K562 (cell line): ENCODE results near the gene BTN3A1. TPM values are rescaled to one million over a fixed set of nuclear protein-coding genes. Genes with fewer than 3 reads are reported as not detected.

Source experiments
- ARID2 ChIP-seq: fragments of 450-650 bp; IDR thresholded peaks from 2 replicates; pipeline ENCODE4 v1.6.1; 2017; ENCODE audit warnings: antibody characterized with exemption, mild to moderate bottlenecking
- CBX2 ChIP-seq: fragments of 200-600 bp; sonication (generic); IDR thresholded peaks from one replicate; pipeline ENCODE4 v1.6.1; 2012; ENCODE audit warnings: mild to moderate bottlenecking, low read length, inconsistent platforms; ENCODE audit not compliant: insufficient read depth, poor library complexity, severe bottlenecking
- ERF ChIP-seq: fragments of 450-650 bp; formaldehyde crosslinking; IDR thresholded peaks from 2 replicates; pipeline ENCODE4 v1.4.0; 2020; ENCODE audit warnings: mild to moderate bottlenecking, mixed read lengths
- ESRRB ChIP-seq: fragments of 250-450 bp; sonication (Bioruptor Pico); IDR thresholded peaks from 2 replicates; pipeline ENCODE4 v1.5.0; 2020; ENCODE audit warnings: mild to moderate bottlenecking, moderate library complexity, borderline replicate concordance
- HCFC1 ChIP-seq: IDR thresholded peaks from 2 replicates; pipeline ENCODE4 v1.6.1; 2012; ENCODE audit warnings: low read depth, low read length, improper control_type of control experiment
- HIVEP1 ChIP-seq: fragments of 250-450 bp; sonication (Bioruptor Pico); IDR thresholded peaks from 2 replicates; pipeline ENCODE4 v1.4.0; 2020; ENCODE audit warnings: mild to moderate bottlenecking
- ILK ChIP-seq: fragments of 450-650 bp; IDR thresholded peaks from 2 replicates; pipeline ENCODE4 v1.6.1; 2016; ENCODE audit warnings: missing genetic modification characterization, low read depth, mild to moderate bottlenecking, missing compliant biosample characterization, moderate library complexity, borderline replicate concordance
- KLF1 ChIP-seq: fragments of 450-650 bp; IDR thresholded peaks from 2 replicates; pipeline ENCODE4 v1.6.1; 2016; ENCODE audit warnings: missing genetic modification characterization, missing compliant biosample characterization
- MECOM ChIP-seq: fragments of 250-450 bp; sonication (Bioruptor Pico); IDR thresholded peaks from 2 replicates; pipeline ENCODE4 v1.8.0; 2022; ENCODE audit warnings: inconsistent platforms
- MTA1 ChIP-seq: fragments of 450-650 bp; IDR thresholded peaks from 2 replicates; pipeline ENCODE4 v1.6.1; 2017; ENCODE audit warnings: borderline replicate concordance
- MXI1 ChIP-seq: IDR thresholded peaks from 2 replicates; pipeline ENCODE4 v1.6.1; 2011; ENCODE audit warnings: low read depth, mild to moderate bottlenecking, improper control_type of control experiment, low read length
- PHB2 ChIP-seq: fragments of 450-650 bp; IDR thresholded peaks from 2 replicates; pipeline ENCODE4 v1.6.1; 2017; ENCODE audit warnings: low read depth
- PURB ChIP-seq: sonication (generic); formaldehyde crosslinking; IDR thresholded peaks from 2 replicates; pipeline ENCODE4 v1.9.0; 2021; ENCODE audit warnings: low read depth, mild to moderate bottlenecking, missing genetic modification reagents
- RBM22 ChIP-seq: fragments of 200-400 bp; formaldehyde crosslinking; IDR thresholded peaks from 2 replicates; pipeline ENCODE4 v1.6.1; 2018; ENCODE audit warnings: low read length, low read depth; ENCODE audit not compliant: poor library complexity, severe bottlenecking
- RBM25 ChIP-seq: fragments of 200-400 bp; formaldehyde crosslinking; IDR thresholded peaks from 2 replicates; pipeline ENCODE4 v1.6.1; 2018; ENCODE audit warnings: low read length, low read depth, moderate library complexity; ENCODE audit not compliant: severe bottlenecking
- RFX1 ChIP-seq: fragments of 450-650 bp; IDR thresholded peaks from 2 replicates; pipeline ENCODE4 v1.6.1; 2016; ENCODE audit warnings: mild to moderate bottlenecking, moderate library complexity
- THRAP3 ChIP-seq: fragments of 450-650 bp; IDR thresholded peaks from 2 replicates; pipeline ENCODE4 v1.6.1; 2016; ENCODE audit warnings: mild to moderate bottlenecking, inconsistent platforms, borderline replicate concordance
- U2AF1 ChIP-seq: fragments of 200-400 bp; formaldehyde crosslinking; optimal IDR thresholded peaks from 2 replicates; pipeline ENCODE3; 2017; ENCODE audit warnings: mild to moderate bottlenecking, low read depth, low read length, moderate library complexity
- ZBTB17 ChIP-seq: fragments of 450-650 bp; formaldehyde crosslinking; IDR thresholded peaks from 2 replicates; pipeline ENCODE4 v1.4.0; 2020; ENCODE audit warnings: mild to moderate bottlenecking
- ZNF507 ChIP-seq: conservative IDR thresholded peaks from 2 replicates; pipeline ENCODE4 v1.6.1; 2017; ENCODE audit warnings: missing genetic modification characterization, missing compliant biosample characterization
- ZNF699 ChIP-seq: fragments of 250-450 bp; sonication (Bioruptor Pico); IDR thresholded peaks from 2 replicates; pipeline ENCODE4 v1.8.0; 2021; ENCODE audit warnings: mild to moderate bottlenecking, moderate library complexity; ENCODE audit not compliant: insufficient replicate concordance
- ZNF75A ChIP-seq: fragments of 450-650 bp; formaldehyde crosslinking; IDR thresholded peaks from 2 replicates; pipeline ENCODE4 v1.4.0; 2020; ENCODE audit warnings: mild to moderate bottlenecking
- polyA plus RNA-seq, 8 experiments: library from polyadenylated mRNA; depleted of rRNA in 4 of 8; stranded (reverse) in 5 of 8; unstranded in 3 of 8; fragments of >200 nt; fragmentation: Nextera tagmentation in 2 of 8; fragmentation: Illumina TruSeq in 1 of 8; extraction: Ambion mirVana in 2 of 8; extraction: Trizol in 1 of 8; gene quantifications; 2 replicates each; pipeline versions ENCODE4 v1.2.1 to v1.2.3, GENCODE V29; 2011 to 2014; ENCODE audit warnings: inconsistent platforms in 1 of 8, missing spikeins in 1 of 8
- total RNA-seq, 7 experiments: library from RNA; depleted of rRNA in 6 of 7; stranded (reverse); fragments of >200 nt in 6 of 7; fragmentation: Illumina TruSeq in 2 of 7; extraction: Trizol in 2 of 7; gene quantifications; 2 replicates each; pipeline versions ENCODE4 v1.2.1 to v1.2.3, GENCODE V29; 2011 to 2021; ENCODE audit warnings: low replicate concordance in 1 of 7
- TF ChIP-seq, protein P1 (sequence below): IDR thresholded peaks from 2 replicates; pipeline ENCODE4 v1.6.1; 2011; ENCODE audit not compliant: insufficient read length; ENCODE audit errors: extremely low read depth
- TF ChIP-seq, protein P2 (sequence below): fragments of 250-450 bp; sonication (Bioruptor Pico); IDR thresholded peaks from 2 replicates; pipeline ENCODE4 v1.5.1; 2021; ENCODE audit warnings: mild to moderate bottlenecking

BTN3A1 gene
- total and polyA plus RNA-seq, 9 of the 15 experiments (the other 6 are each of a cell fraction or from before 2014, with no cell fraction given): 0.84 to 8.5 (median 3.9) TPM

DNA sequence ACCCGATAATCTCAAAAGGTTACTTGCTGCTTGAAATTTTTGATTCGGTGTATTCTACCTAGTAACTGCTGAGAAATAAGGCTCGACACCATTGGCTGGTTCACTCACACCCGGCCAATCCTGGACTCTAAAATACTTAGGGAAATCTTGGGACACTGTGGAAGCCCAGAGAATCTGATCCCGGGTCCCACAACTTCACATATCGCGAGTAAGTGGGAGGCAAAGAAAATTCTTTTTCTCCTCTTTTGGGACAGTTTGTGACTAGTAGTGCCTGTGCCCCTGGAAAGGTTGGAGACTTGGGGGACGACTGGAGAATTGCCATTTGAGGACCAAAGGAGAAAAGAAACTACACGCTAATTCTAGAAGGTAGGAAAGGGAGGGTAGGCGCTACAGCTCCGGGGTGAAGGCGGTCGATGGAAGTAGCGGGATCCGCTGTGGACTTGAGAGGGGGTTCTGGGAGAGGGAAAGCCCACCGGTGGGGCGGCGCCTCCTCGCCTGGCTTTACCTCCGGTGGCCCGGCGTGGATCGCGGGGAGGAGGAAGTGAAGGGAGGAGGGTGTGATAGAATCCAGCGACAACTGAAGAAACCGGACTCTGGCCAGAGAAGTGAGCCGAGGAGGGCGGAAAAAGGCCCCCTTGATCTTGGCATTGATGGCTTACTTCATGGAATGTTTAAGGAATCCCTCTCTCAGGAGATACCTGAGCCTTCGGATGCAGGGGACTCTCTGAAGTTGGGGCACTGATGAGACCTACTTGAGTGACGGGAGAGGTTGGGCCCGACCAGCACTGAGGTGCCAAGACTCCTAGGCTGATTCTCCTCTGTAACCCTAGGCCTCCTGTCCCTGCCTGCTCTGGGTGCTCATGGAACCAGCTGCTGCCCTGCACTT, 19.4 kb downstream of the BTN3A1 start (continued):
- TF ChIP-seq, protein P1, sequence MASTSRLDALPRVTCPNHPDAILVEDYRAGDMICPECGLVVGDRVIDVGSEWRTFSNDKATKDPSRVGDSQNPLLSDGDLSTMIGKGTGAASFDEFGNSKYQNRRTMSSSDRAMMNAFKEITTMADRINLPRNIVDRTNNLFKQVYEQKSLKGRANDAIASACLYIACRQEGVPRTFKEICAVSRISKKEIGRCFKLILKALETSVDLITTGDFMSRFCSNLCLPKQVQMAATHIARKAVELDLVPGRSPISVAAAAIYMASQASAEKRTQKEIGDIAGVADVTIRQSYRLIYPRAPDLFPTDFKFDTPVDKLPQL: no peak
- TF ChIP-seq ZBTB17 (CRISPR knock-in tag) (peak; percentile 46; the same call in 1 of the 2 replicates), ZNF699 (CRISPR knock-in tag) (no peak), U2AF1 (no peak), ARID2 (no peak), MECOM (CRISPR knock-in tag) (no peak), HCFC1 (no peak), CBX2 (no peak), PHB2 (0 out of 2 replicates have a peak, but pooled peaks have one; percentile 29), PURB (no peak), ESRRB (CRISPR knock-in tag) (no peak), MXI1 (no peak), ILK (no peak), ERF (CRISPR knock-in tag) (0 out of 2 replicates have a peak, but pooled peaks have one; percentile 63), RFX1 (no peak), ZNF507 (no peak), KLF1 (tag) (no peak), MTA1 (peak; percentile 18; the same call in 1 of the 2 replicates), HIVEP1 (no peak), ZNF75A (CRISPR knock-in tag) (no peak), RBM25 (peak; percentile 73), THRAP3 (no peak), RBM22 (no peak)
- TF ChIP-seq, protein P2, sequence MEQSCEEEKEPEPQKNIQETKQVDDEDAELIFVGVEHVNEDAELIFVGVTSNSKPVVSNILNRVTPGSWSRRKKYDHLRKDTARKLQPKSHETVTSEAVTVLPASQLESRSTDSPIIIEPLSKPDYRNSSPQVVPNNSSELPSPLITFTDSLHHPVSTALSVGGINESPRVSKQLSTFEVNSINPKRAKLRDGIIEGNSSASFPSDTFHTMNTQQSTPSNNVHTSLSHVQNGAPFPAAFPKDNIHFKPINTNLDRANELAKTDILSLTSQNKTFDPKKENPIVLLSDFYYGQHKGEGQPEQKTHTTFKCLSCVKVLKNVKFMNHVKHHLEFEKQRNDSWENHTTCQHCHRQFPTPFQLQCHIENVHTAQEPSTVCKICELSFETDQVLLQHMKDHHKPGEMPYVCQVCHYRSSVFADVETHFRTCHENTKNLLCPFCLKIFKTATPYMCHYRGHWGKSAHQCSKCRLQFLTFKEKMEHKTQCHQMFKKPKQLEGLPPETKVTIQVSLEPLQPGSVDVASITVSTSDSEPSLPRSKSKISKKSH (CRISPR knock-in tag): no peak
